ENCODE data around the gene SLC44A5.
"Not testable (repeated sequence)": the region's sequence is repeated elsewhere in the genome, so short reads cannot be mapped to it uniquely, and the experiment has no call there.

Gene SLC44A5

GRCh38 chr1:75449998-75450397 is 160.9 kb downstream of the SLC44A5 start:
- DNase-seq (ENCODE audit: low spot score): no peak

- no peak for DNase-seq (ENCODE audit: low spot score)
Measured at GRCh38 chr1:75444220-75444619, 166.7 kb downstream of the SLC44A5 start.

- DNase-seq (ENCODE audit: low spot score): no peak
Measured at GRCh38 chr1:75440274-75440673, 170.6 kb downstream of the SLC44A5 start.

- DNase-seq (ENCODE audit: low spot score): no peak
Measured at GRCh38 chr1:75438355-75438754, 172.6 kb downstream of the SLC44A5 start.

- no peak for DNase-seq (ENCODE audit: low spot score)
Measured at GRCh38 chr1:75431843-75432242, 179.1 kb downstream of the SLC44A5 start.

GRCh38 chr1:75430526-75430925 is 180.4 kb downstream of the SLC44A5 start:
- no peak for DNase-seq (ENCODE audit: low spot score)

- DNase-seq (ENCODE audit: low spot score): no peak
Measured at GRCh38 chr1:75426688-75427087, 184.2 kb downstream of the SLC44A5 start.

GRCh38 chr1:75425001-75425650 is 185.8 kb downstream of the SLC44A5 start:
- no peak for DNase-seq (ENCODE audit: low spot score)

- DNase-seq (ENCODE audit: low spot score): no peak
Measured at GRCh38 chr1:75423616-75424015, 187.3 kb downstream of the SLC44A5 start.

- DNase-seq (ENCODE audit: low spot score): no peak
Measured at GRCh38 chr1:75423136-75423535, 187.8 kb downstream of the SLC44A5 start.

- DNase-seq (ENCODE audit: low spot score): no peak
Measured at GRCh38 chr1:75421371-75421770, 189.5 kb downstream of the SLC44A5 start.

GRCh38 chr1:75415187-75415586 is 195.7 kb downstream of the SLC44A5 start:
- no peak for DNase-seq (ENCODE audit: low spot score)

GRCh38 chr1:75412616-75413015 is 198.3 kb downstream of the SLC44A5 start:
- no peak for DNase-seq (ENCODE audit: low spot score)

- DNase-seq (ENCODE audit: low spot score): not testable (repeated sequence)
Measured at GRCh38 chr1:75404681-75405080, 206.2 kb downstream of the SLC44A5 start.

GRCh38 chr1:75403147-75403646 is 207.7 kb downstream of the SLC44A5 start:
- DNase-seq (ENCODE audit: low spot score): not testable (repeated sequence)

GRCh38 chr1:75400716-75401115 is 210.2 kb downstream of the SLC44A5 start:
- no peak for DNase-seq (ENCODE audit: low spot score)

GRCh38 chr1:75396745-75397144 is 214.2 kb downstream of the SLC44A5 start:
- no peak for DNase-seq (ENCODE audit: low spot score)

GRCh38 chr1:75396260-75396659 is 214.7 kb downstream of the SLC44A5 start:
- DNase-seq (ENCODE audit: low spot score): no peak

- DNase-seq (ENCODE audit: low spot score): no peak
Measured at GRCh38 chr1:75394386-75395139, 216.4 kb downstream of the SLC44A5 start.

- DNase-seq (ENCODE audit: low spot score): no peak
Measured at GRCh38 chr1:75392278-75392677, 218.6 kb downstream of the SLC44A5 start.

GRCh38 chr1:75375476-75376447 is 235.2 kb downstream of the SLC44A5 start:
- not testable (repeated sequence) for DNase-seq (ENCODE audit: low spot score)

GRCh38 chr1:75373542-75374159 is 237.3 kb downstream of the SLC44A5 start:
- DNase-seq (ENCODE audit: low spot score): no peak
